Naive thymus-derived CD8-positive, alpha-beta T cell (primary cell): ENCODE data around the gene ULK4. TPM values are rescaled to one million over a fixed set of nuclear protein-coding genes. Genes with fewer than 3 reads are reported as not detected.
"Not testable (repeated sequence)": the region's sequence is repeated elsewhere in the genome, so short reads cannot be mapped to it uniquely, and the experiment has no call there.

Experiments used
- ATAC-seq, 2 donors: fragments of 150-1000 bp; cut with Tn5 transposase in 1 of 2; sonication (Bioruptor Pico), chemical (Tn5 transposase) in 1 of 2; 1 replicate in 1 of 2; 2 replicates in 1 of 2; pipeline ENCODE4 v1.10.0; 2021; ENCODE audit warnings: mild to moderate bottlenecking in 2 of 2, moderate library complexity in 2 of 2
- POLR2A ChIA-PET: fragments of 350-600 bp; sonication (Branson Sonifier 250); formaldehyde crosslinking; loops from one replicate; lab custom pipeline; 2021; ENCODE audit warnings: antibody characterized with exemption; lab: Charles Lee
- DNase-seq, 10 donors: peaks; one replicate each; pipeline versions ENCODE4 v3.0.0 to v3.0.0-alpha.2; 2020 to 2022
- H3K27ac Mint-ChIP-seq, 10 donors: one replicate each; pipeline ENCODE4 v1.8.0; 2020 to 2022; ENCODE audit warnings: mild to moderate bottlenecking in 10 of 10, mixed read lengths in 10 of 10, moderate library complexity in 4 of 10, inconsistent platforms in 1 of 10
- H3K27me3 Mint-ChIP-seq, 5 donors: one replicate each; pipeline ENCODE4 v1.8.0; 2021 to 2022; ENCODE audit warnings: mixed read lengths in 5 of 5
- H3K36me3 Mint-ChIP-seq, 3 donors: one replicate each; pipeline ENCODE4 v1.8.0; 2020 to 2022; ENCODE audit warnings: mixed read lengths in 3 of 3, mild to moderate bottlenecking in 2 of 3, inconsistent platforms in 1 of 3
- H3K4me1 Mint-ChIP-seq, 4 donors: one replicate each; pipeline ENCODE4 v1.8.0; 2021 to 2022; ENCODE audit warnings: mixed read lengths in 4 of 4
- H3K4me3 Mint-ChIP-seq, 10 donors: one replicate each; pipeline ENCODE4 v1.8.0; 2020 to 2022; ENCODE audit warnings: mild to moderate bottlenecking in 10 of 10, mixed read lengths in 10 of 10, moderate library complexity in 6 of 10, inconsistent platforms in 1 of 10
- H3K9me3 Mint-ChIP-seq, 9 donors: one replicate each; pipeline ENCODE4 v1.8.0; 2020 to 2022; ENCODE audit warnings: mixed read lengths in 9 of 9, mild to moderate bottlenecking in 3 of 9, inconsistent platforms in 1 of 9, moderate library complexity in 1 of 9
- polyA plus RNA-seq, 3 donors: library from polyadenylated mRNA; unstranded; fragments of 300-500 nt; fragmentation: Illumina TruSeq; gene quantifications; one replicate each; pipeline ENCODE4 v1.2.3, GENCODE V29; 2021
- total RNA-seq, 8 experiments: library from RNA in 2 of 8; stranded (reverse) in 2 of 8; gene quantifications; one replicate each; pipeline ENCODE4 v1.2.3 and lab custom pipeline; 2021 to 2026

Gene ULK4
- total and polyA plus RNA-seq, 5 experiments from 2014 or later = 6.6 to 16.8 (median 10.7) TPM

- DNase-seq = no peak
- Mint-ChIP-seq H3K9me3 (peaks cover 0 to 4% (median 0%) of the 10 kb centered on the region in 9 donors), H3K36me3 (peaks cover 0 to 22% (median 12%) of the 10 kb centered on the region in 3 donors), H3K27me3 (no peaks in the 10 kb centered on the region), H3K27ac (peak overlapping the region in 1 of 10 donors; percentile 37), H3K4me1 (peaks cover 0 to 15% (median 6%) of the 10 kb centered on the region in 4 donors), H3K4me3 (no peak overlapping the region)
- no peak for ATAC-seq
- POLR2A ChIA-PET = no interaction called here
Observed at GRCh38 chr3:41848753-41849574, 112.9 kb downstream of the ULK4 start.

GRCh38 chr3:41847679-41848078 lies 114.2 kb downstream of the ULK4 start:
- peaks cover 0 to 15% (median 6%) of the 10 kb centered on the region in 4 donors for H3K4me1 Mint-ChIP-seq
- ATAC-seq (no peak), DNase-seq (no peak)
- H3K4me3 Mint-ChIP-seq = no peak overlapping the region
- POLR2A ChIA-PET = no interaction called here
- H3K9me3 Mint-ChIP-seq = peaks cover 0 to 14% (median 5%) of the 10 kb centered on the region in 9 donors
- H3K27ac Mint-ChIP-seq = no peak overlapping the region
- no peaks in the 10 kb centered on the region for H3K27me3 Mint-ChIP-seq
- peaks cover 11 to 23% (median 22%) of the 10 kb centered on the region in 3 donors for H3K36me3 Mint-ChIP-seq

- DNase-seq (no peak), ATAC-seq (no peak)
- Mint-ChIP-seq H3K9me3 (peaks cover 0 to 22% (median 10%) of the 10 kb centered on the region in 9 donors), H3K27me3 (no peaks in the 10 kb centered on the region), H3K4me1 (peaks cover 0 to 15% (median 6%) of the 10 kb centered on the region in 4 donors), H3K4me3 (no peak overlapping the region), H3K27ac (no peak overlapping the region), H3K36me3 (peaks cover 19 to 25% (median 22%) of the 10 kb centered on the region in 3 donors)
- POLR2A ChIA-PET = no interaction called here
Observed at GRCh38 chr3:41846850-41847249, 115.1 kb downstream of the ULK4 start.

- Mint-ChIP-seq H3K9me3 (peaks cover 0 to 22% (median 10%) of the 10 kb centered on the region in 9 donors), H3K4me1 (peaks cover 0 to 15% (median 6%) of the 10 kb centered on the region in 4 donors), H3K27me3 (no peaks in the 10 kb centered on the region), H3K27ac (no peak overlapping the region), H3K36me3 (peaks cover 21% of the 10 kb centered on the region in 3 donors), H3K4me3 (no peak overlapping the region)
- POLR2A ChIA-PET = no interaction called here
- DNase-seq = no peak
- no peak for ATAC-seq
Observed at GRCh38 chr3:41845826-41846225, 116.1 kb downstream of the ULK4 start.

GRCh38 chr3:41844256-41844655 lies 117.6 kb downstream of the ULK4 start:
- H3K4me3 Mint-ChIP-seq, POLR2A ChIA-PET, DNase-seq, ATAC-seq, H3K27ac Mint-ChIP-seq, H3K27me3 Mint-ChIP-seq: not testable (repeated sequence)
- peaks cover 21 to 26% (median 24%) of the 10 kb centered on the region in 3 donors for H3K36me3 Mint-ChIP-seq
- H3K9me3 Mint-ChIP-seq = peaks cover 0 to 26% (median 10%) of the 10 kb centered on the region in 9 donors
- peaks cover 0 to 13% (median 4%) of the 10 kb centered on the region in 4 donors for H3K4me1 Mint-ChIP-seq

GRCh38 chr3:41840936-41841668 lies 120.8 kb downstream of the ULK4 start:
- H3K27ac Mint-ChIP-seq, DNase-seq, H3K27me3 Mint-ChIP-seq, H3K4me1 Mint-ChIP-seq, H3K4me3 Mint-ChIP-seq, ATAC-seq, POLR2A ChIA-PET: not testable (repeated sequence)
- H3K36me3 Mint-ChIP-seq = peaks cover 25 to 33% (median 29%) of the 10 kb centered on the region in 3 donors
- H3K9me3 Mint-ChIP-seq = peaks cover 0 to 26% (median 10%) of the 10 kb centered on the region in 9 donors

GRCh38 chr3:41836360-41837134 lies 125.4 kb downstream of the ULK4 start:
- Mint-ChIP-seq H3K9me3 (peaks cover 0 to 29% (median 3%) of the 10 kb centered on the region in 9 donors), H3K36me3 (peaks cover 21 to 49% (median 38%) of the 10 kb centered on the region in 3 donors), H3K27me3 (no peaks in the 10 kb centered on the region), H3K4me1 (no peaks in the 10 kb centered on the region), H3K27ac (no peak overlapping the region), H3K4me3 (no peak overlapping the region)
- DNase-seq (no peak), ATAC-seq (no peak)
- POLR2A ChIA-PET = no interaction called here

- DNase-seq = no peak
- H3K4me1 Mint-ChIP-seq = no peaks in the 10 kb centered on the region
- no peaks in the 10 kb centered on the region for H3K27me3 Mint-ChIP-seq
- POLR2A ChIA-PET = no interaction called here
- H3K9me3 Mint-ChIP-seq = peaks cover 0 to 40% (median 11%) of the 10 kb centered on the region in 9 donors
- no peak for ATAC-seq
- H3K4me3 Mint-ChIP-seq = no peak overlapping the region
- no peak overlapping the region for H3K27ac Mint-ChIP-seq
- peaks cover 27 to 58% (median 51%) of the 10 kb centered on the region in 3 donors for H3K36me3 Mint-ChIP-seq
Observed at GRCh38 chr3:41833628-41834027, 128.3 kb downstream of the ULK4 start.

GRCh38 chr3:41819236-41819635 lies 142.7 kb downstream of the ULK4 start:
- no peak for ATAC-seq
- peaks cover 0 to 5% (median 0%) of the 10 kb centered on the region in 4 donors for H3K4me1 Mint-ChIP-seq
- H3K36me3 Mint-ChIP-seq = peaks cover 11 to 44% (median 41%) of the 10 kb centered on the region in 3 donors
- DNase-seq = no peak
- H3K4me3 Mint-ChIP-seq = no peak overlapping the region
- POLR2A ChIA-PET = no interaction called here
- peaks cover 0 to 11% (median 0%) of the 10 kb centered on the region in 9 donors for H3K9me3 Mint-ChIP-seq
- H3K27me3 Mint-ChIP-seq = no peaks in the 10 kb centered on the region
- H3K27ac Mint-ChIP-seq = no peak overlapping the region

- Mint-ChIP-seq H3K27ac (no peak overlapping the region), H3K36me3 (peaks cover 14 to 35% (median 18%) of the 10 kb centered on the region in 3 donors), H3K27me3 (no peaks in the 10 kb centered on the region), H3K9me3 (peaks cover 0 to 15% (median 5%) of the 10 kb centered on the region in 9 donors), H3K4me1 (peaks cover 0 to 4% (median 0%) of the 10 kb centered on the region in 4 donors), H3K4me3 (no peak overlapping the region)
- ATAC-seq (no peak), DNase-seq (no peak)
- POLR2A ChIA-PET = no interaction called here
Observed at GRCh38 chr3:41808618-41809017, 153.3 kb downstream of the ULK4 start.

GRCh38 chr3:41808152-41808551 lies 153.8 kb downstream of the ULK4 start:
- Mint-ChIP-seq H3K9me3 (peaks cover 0 to 15% (median 5%) of the 10 kb centered on the region in 9 donors), H3K4me3 (no peak overlapping the region), H3K4me1 (peaks cover 0 to 4% (median 0%) of the 10 kb centered on the region in 4 donors), H3K36me3 (peaks cover 14 to 35% (median 18%) of the 10 kb centered on the region in 3 donors), H3K27me3 (no peaks in the 10 kb centered on the region), H3K27ac (no peak overlapping the region)
- ATAC-seq (no peak), DNase-seq (no peak)
- POLR2A ChIA-PET = no interaction called here
